ENCODE data around the gene FGB. TPM values are rescaled to one million over a fixed set of nuclear protein-coding genes. Genes with fewer than 3 reads are reported as not detected.
"Not testable (repeated sequence)": the region's sequence is repeated elsewhere in the genome, so short reads cannot be mapped to it uniquely, and the experiment has no call there.

FGB gene
- total and polyA plus RNA-seq, 2 donors = 1.1 to 1.3 TPM

DNA sequence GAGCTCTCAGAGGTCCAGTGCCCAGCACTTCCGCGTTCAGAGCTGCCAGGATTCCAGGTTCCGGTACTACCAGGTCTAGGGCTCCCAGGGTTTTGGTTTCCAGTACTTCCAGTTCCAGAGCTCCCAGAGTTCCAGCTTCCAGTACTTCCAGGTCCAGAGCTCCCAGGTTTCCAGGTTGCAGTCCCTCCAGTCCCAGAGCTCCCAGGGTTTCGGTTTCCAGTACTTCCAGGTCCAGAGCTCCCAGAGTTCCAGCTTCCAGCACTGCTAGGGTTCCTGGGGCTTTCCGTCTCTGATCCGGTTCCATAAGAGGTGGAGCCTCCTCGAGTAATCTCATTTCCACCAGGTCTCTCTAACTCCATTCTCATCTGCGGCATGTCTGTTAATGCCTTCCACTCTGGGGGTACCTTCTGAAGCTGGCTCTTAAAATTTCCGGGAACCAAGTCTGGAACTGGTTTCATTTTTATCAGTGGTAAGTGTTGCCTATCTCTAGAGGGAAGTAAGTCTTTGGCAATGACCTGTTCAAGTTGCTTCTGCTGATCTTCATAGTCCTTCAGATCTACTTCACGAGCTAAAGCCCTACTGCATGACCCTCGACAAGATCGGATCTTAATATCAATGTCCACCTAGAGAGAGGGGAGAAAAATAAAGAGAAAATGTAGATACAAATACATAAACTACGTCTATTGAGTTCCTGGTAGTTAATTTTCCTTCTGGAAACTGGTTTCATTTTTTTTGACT lies 23.7 kb downstream of the FGB start:
- 95% methylated on average over 13 of the region's 13 CpGs for WGBS
- Histone ChIP-seq H3K4me1 (ENCODE audit: control insufficient read depth in 2 of 2, insufficient read depth in 2 of 2, low read length in 2 of 2) (no peaks in the 10 kb centered on the region), H3K27ac (ENCODE audit: low read depth in 1 of 2, low read length in 1 of 2) (no peak overlapping the region), H3K27me3 (ENCODE audit: control insufficient read depth in 2 of 2, insufficient read depth in 1 of 2, low read length in 1 of 2) (peaks cover 0 to 3% of the 10 kb centered on the region in 2 donors), H3K9me3 (ENCODE audit: control insufficient read depth in 2 of 2, insufficient read depth in 1 of 2, low read length in 1 of 2) (no peaks in the 10 kb centered on the region), H3K4me3 (ENCODE audit: low read length in 2 of 2) (no peak overlapping the region), H3K36me3 (ENCODE audit: control insufficient read depth in 2 of 2, insufficient read depth in 2 of 2, low read length in 1 of 2) (no peaks in the 10 kb centered on the region)
- DNase-seq (ENCODE audit: low read depth in 6 of 9, low spot score in 9 of 9) = no peak

DNA sequence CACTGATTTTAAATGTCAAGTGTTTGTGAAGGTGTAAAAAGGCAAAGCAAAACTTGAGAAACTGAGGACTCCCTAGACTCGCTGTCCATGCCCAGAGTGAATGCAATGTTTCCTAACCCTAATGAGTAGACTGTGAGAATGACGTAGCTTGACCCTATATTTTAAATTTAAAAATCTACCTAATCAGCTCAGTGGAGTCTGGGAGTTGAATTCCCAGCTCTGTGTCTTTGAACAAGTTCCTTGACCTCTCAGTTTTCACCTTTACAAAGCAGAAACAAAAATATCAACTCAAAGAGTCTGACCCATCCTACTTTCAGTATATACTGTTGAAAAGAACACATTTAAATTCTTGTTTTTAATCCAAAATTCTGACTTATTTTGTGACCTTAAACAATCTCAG lies 25.4 kb downstream of the FGB start:
- H3K4me1 ChIP-seq (ENCODE audit: control insufficient read depth in 2 of 2, insufficient read depth in 2 of 2, low read length in 2 of 2) = no peaks in the 10 kb centered on the region
- H3K9me3 ChIP-seq (ENCODE audit: control insufficient read depth in 2 of 2, insufficient read depth in 1 of 2, low read length in 1 of 2) = no peaks in the 10 kb centered on the region
- peaks cover 0 to 3% of the 10 kb centered on the region in 2 donors for H3K27me3 ChIP-seq (ENCODE audit: control insufficient read depth in 2 of 2, insufficient read depth in 1 of 2, low read length in 1 of 2)
- WGBS = 97% methylated on average over 2 of the region's 2 CpGs
- H3K4me3 ChIP-seq (ENCODE audit: low read length in 2 of 2) = no peak overlapping the region
- no peak overlapping the region for H3K27ac ChIP-seq (ENCODE audit: low read depth in 1 of 2, low read length in 1 of 2)
- no peak for DNase-seq (ENCODE audit: low read depth in 6 of 9, low spot score in 9 of 9)
- no peaks in the 10 kb centered on the region for H3K36me3 ChIP-seq (ENCODE audit: control insufficient read depth in 2 of 2, insufficient read depth in 2 of 2, low read length in 1 of 2)

DNA sequence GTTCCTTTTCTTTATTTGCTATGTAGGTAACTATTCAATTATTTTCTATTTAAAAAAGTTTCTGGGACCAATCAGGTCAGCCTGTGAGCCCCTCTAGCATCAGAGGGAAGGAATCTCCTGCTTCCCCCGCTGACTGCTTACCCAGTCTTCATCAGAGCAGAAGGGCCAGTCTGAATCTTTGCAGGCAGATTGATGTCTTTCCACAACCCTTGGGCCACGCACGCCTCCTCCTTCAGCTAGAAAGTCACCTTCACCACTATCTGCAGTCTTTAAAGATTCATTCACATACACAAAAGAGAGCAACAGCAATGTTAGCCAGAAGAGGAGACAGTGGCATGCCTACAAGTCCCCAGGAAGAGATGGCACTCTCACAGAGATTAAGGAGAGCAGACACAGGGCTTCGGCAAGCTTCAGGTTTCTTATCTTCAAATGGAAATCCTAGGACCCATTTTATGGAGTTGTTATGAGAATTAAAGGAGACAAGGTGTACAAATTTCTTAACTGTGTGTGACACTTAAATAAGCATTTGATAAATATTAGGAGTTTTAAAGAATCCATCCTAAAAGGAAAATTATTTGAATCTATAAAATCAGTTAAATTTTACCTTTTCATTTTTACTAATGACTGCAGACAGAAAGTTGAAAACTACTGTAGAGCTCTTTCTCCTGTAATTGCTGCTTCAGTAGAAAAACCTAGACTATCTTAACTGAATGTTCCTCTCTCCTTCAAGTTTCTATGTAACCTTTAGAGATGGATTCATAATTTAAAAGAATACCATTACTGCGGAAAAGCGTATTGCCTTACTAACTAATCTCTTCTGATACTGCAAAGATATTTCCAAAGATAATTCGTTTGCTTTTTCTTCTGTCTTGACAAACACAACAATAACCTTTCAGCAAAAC lies 26.7 kb downstream of the FGB start:
- H3K27ac ChIP-seq (ENCODE audit: low read depth in 1 of 2, low read length in 1 of 2) = no peak overlapping the region
- no peak for DNase-seq (ENCODE audit: low read depth in 6 of 9, low spot score in 9 of 9)
- H3K4me3 ChIP-seq (ENCODE audit: low read length in 2 of 2) = no peak overlapping the region
- H3K36me3 ChIP-seq (ENCODE audit: control insufficient read depth in 2 of 2, insufficient read depth in 2 of 2, low read length in 1 of 2) = no peaks in the 10 kb centered on the region
- no peaks in the 10 kb centered on the region for H3K9me3 ChIP-seq (ENCODE audit: control insufficient read depth in 2 of 2, insufficient read depth in 1 of 2, low read length in 1 of 2)
- 94% methylated on average over 7 of the region's 7 CpGs for WGBS
- no peaks in the 10 kb centered on the region for H3K4me1 ChIP-seq (ENCODE audit: control insufficient read depth in 2 of 2, insufficient read depth in 2 of 2, low read length in 2 of 2)
- H3K27me3 ChIP-seq (ENCODE audit: control insufficient read depth in 2 of 2, insufficient read depth in 1 of 2, low read length in 1 of 2) = peaks cover 0 to 3% of the 10 kb centered on the region in 2 donors

DNA sequence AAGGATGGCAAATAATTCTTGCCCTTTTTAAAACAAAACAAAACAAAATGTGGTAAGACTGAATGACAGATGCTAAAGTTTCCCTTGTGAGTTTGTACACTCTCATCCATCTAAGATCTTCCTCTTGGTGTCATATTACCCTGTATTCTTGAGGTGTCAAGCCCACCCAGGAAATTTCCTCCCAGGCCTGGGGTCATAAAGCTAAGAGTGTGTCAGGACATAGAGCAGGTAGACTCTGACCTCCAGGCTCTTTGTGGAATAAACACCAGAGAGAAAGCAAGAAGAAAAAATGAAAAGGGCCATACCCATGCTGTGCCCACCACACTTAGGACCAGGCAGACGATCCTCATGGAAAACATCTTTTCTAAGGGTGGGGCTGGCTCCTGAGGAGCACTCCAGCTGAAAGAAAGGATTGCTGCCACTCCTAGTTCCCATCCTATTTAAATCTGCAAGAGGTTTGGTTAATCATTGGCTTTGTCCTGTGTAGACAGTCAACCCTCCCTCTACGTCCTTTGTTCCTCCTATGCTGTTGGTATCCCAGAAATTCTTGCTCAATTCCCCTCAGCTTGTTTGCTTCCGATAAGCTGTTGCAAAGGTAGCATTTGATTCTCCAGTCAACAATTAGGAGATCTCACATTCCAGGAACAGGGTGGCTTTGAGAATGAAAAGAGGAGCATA lies 27.7 kb downstream of the FGB start, which contains the start of gene FGA:
FGA (minus strand) TSS at position 414 of the 678 bp plus-strand sequence; CDS start at position 359, 55 bp downstream.
- no peaks in the 10 kb centered on the region for H3K4me1 ChIP-seq (ENCODE audit: control insufficient read depth in 2 of 2, insufficient read depth in 2 of 2, low read length in 2 of 2)
- WGBS = 96% methylated on average over 3 of the region's 3 CpGs
- H3K9me3 ChIP-seq (ENCODE audit: control insufficient read depth in 2 of 2, insufficient read depth in 1 of 2, low read length in 1 of 2) = no peaks in the 10 kb centered on the region
- peaks cover 0 to 3% of the 10 kb centered on the region in 2 donors for H3K27me3 ChIP-seq (ENCODE audit: control insufficient read depth in 2 of 2, insufficient read depth in 1 of 2, low read length in 1 of 2)
- H3K27ac ChIP-seq (ENCODE audit: low read depth in 1 of 2, low read length in 1 of 2) = no peak within 1 kb of the TSS
- no peaks in the 10 kb centered on the region for H3K36me3 ChIP-seq (ENCODE audit: control insufficient read depth in 2 of 2, insufficient read depth in 2 of 2, low read length in 1 of 2)
- no peak for DNase-seq (ENCODE audit: low read depth in 6 of 9, low spot score in 9 of 9)
- no peak within 1 kb of the TSS for H3K4me3 ChIP-seq (ENCODE audit: low read length in 2 of 2)

DNA sequence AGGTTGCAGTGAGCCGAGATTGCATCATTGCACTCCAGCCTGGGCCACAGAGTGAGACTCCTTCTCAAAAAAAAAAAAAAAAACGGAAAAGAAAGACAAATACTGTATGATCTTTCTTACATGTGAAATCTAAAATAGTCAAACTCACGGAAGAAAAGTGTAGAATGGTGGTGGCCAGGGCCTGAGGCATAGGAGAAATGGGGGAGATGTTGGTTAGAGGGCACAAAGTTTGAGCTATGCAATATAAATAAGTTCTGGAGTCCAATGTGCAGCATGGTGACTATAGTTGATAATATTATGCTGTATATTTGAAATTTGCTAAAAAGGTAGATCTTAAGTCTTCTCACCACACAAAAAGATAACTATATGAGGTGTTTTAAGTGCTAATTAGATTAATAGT lies 29.1 kb downstream of the FGB start:
- Histone ChIP-seq H3K36me3 (ENCODE audit: control insufficient read depth in 2 of 2, insufficient read depth in 2 of 2, low read length in 1 of 2) (no peaks in the 10 kb centered on the region), H3K27ac (ENCODE audit: low read depth in 1 of 2, low read length in 1 of 2) (no peak overlapping the region), H3K27me3 (ENCODE audit: control insufficient read depth in 2 of 2, insufficient read depth in 1 of 2, low read length in 1 of 2) (peaks cover 0 to 3% of the 10 kb centered on the region in 2 donors), H3K4me1 (ENCODE audit: control insufficient read depth in 2 of 2, insufficient read depth in 2 of 2, low read length in 2 of 2) (no peaks in the 10 kb centered on the region), H3K4me3 (ENCODE audit: low read length in 2 of 2) (no peak overlapping the region), H3K9me3 (ENCODE audit: control insufficient read depth in 2 of 2, insufficient read depth in 1 of 2, low read length in 1 of 2) (no peaks in the 10 kb centered on the region)
- 94% methylated on average over 3 of the region's 3 CpGs for WGBS
- no peak for DNase-seq (ENCODE audit: low read depth in 6 of 9, low spot score in 9 of 9)

DNA sequence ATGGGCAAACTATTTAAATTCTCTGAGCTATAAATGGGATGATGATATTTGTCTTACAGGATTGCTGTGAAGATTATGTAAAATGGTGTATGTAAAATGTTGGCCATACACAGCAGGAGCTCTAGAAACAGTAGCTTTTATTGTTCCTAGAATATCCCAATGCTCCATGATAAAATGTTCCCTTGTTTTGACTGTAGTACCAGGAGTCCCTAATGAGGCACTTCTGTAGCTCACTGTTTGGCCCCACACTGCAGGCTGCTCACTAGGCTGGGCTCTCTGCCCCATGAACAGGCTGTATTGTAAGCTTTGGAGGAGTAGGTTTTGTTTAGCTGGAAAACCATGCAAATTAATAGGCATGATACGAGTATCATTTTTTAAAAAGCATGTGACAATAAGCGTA lies 31.1 kb downstream of the FGB start:
- no peak for DNase-seq (ENCODE audit: low read depth in 6 of 9, low spot score in 9 of 9)
- 98% methylated on average over 2 of the region's 2 CpGs for WGBS
- no peaks in the 10 kb centered on the region for H3K9me3 ChIP-seq (ENCODE audit: control insufficient read depth in 2 of 2, insufficient read depth in 1 of 2, low read length in 1 of 2)
- no peak overlapping the region for H3K4me3 ChIP-seq (ENCODE audit: low read length in 2 of 2)
- peaks cover 0 to 3% of the 10 kb centered on the region in 2 donors for H3K27me3 ChIP-seq (ENCODE audit: control insufficient read depth in 2 of 2, insufficient read depth in 1 of 2, low read length in 1 of 2)
- no peaks in the 10 kb centered on the region for H3K36me3 ChIP-seq (ENCODE audit: control insufficient read depth in 2 of 2, insufficient read depth in 2 of 2, low read length in 1 of 2)
- no peaks in the 10 kb centered on the region for H3K4me1 ChIP-seq (ENCODE audit: control insufficient read depth in 2 of 2, insufficient read depth in 2 of 2, low read length in 2 of 2)
- H3K27ac ChIP-seq (ENCODE audit: low read depth in 1 of 2, low read length in 1 of 2) = no peak overlapping the region

DNA sequence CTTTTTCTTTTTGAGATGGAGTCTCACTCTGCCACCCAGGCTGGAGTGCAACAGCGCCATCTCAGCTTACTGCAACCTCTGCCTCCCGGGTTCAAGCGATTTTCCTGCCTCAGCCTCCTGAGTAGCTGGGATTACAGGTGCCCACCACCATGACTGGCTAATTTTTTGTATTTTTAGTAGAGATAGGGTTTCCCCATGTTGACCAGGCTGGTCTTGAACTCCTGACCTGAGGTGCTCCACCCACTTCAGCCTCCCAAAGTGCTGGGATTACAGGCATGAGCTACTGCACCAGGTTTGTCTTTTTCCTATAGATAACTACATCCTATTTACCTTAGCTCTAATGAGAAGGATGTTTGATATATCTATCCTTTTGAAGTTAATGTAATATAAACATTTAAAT lies 31.5 kb downstream of the FGB start:
- not testable (repeated sequence) for DNase-seq (ENCODE audit: low read depth in 6 of 9, low spot score in 9 of 9); H3K27me3 ChIP-seq (ENCODE audit: control insufficient read depth in 2 of 2, insufficient read depth in 1 of 2, low read length in 1 of 2); H3K4me3 ChIP-seq (ENCODE audit: low read length in 2 of 2); H3K9me3 ChIP-seq (ENCODE audit: control insufficient read depth in 2 of 2, insufficient read depth in 1 of 2, low read length in 1 of 2); H3K36me3 ChIP-seq (ENCODE audit: control insufficient read depth in 2 of 2, insufficient read depth in 2 of 2, low read length in 1 of 2); H3K4me1 ChIP-seq (ENCODE audit: control insufficient read depth in 2 of 2, insufficient read depth in 2 of 2, low read length in 2 of 2); H3K27ac ChIP-seq (ENCODE audit: low read depth in 1 of 2, low read length in 1 of 2)
- WGBS = 95% methylated on average over 3 of the region's 3 CpGs

DNA sequence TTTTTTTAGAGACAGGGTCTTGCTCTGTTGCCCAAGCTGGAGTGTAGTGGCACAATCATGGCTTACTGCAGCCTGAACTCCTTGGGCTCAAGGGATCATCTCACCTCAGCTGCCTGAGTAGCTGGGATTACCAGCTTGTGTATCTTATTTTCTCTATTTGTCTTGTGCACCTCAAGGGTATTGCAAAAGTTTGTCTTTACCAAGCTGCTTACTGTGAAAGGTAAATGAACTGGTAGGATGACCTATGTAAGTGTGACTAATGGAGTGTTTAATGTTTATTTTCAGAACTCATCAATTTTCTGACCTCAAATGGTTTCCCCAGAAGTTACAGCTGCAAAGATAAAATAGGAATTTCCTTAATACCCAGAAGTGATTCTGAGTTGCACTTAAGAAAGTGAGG lies 33.0 kb downstream of the FGB start:
- no peaks in the 10 kb centered on the region for H3K4me1 ChIP-seq (ENCODE audit: control insufficient read depth in 2 of 2, insufficient read depth in 2 of 2, low read length in 2 of 2)
- no peak overlapping the region for H3K27ac ChIP-seq (ENCODE audit: low read depth in 1 of 2, low read length in 1 of 2)
- no peak for DNase-seq (ENCODE audit: low read depth in 6 of 9, low spot score in 9 of 9)
- no peaks in the 10 kb centered on the region for H3K27me3 ChIP-seq (ENCODE audit: control insufficient read depth in 2 of 2, insufficient read depth in 1 of 2, low read length in 1 of 2)
- H3K36me3 ChIP-seq (ENCODE audit: control insufficient read depth in 2 of 2, insufficient read depth in 2 of 2, low read length in 1 of 2) = no peaks in the 10 kb centered on the region
- no peak overlapping the region for H3K4me3 ChIP-seq (ENCODE audit: low read length in 2 of 2)
- H3K9me3 ChIP-seq (ENCODE audit: control insufficient read depth in 2 of 2, insufficient read depth in 1 of 2, low read length in 1 of 2) = no peaks in the 10 kb centered on the region

DNA sequence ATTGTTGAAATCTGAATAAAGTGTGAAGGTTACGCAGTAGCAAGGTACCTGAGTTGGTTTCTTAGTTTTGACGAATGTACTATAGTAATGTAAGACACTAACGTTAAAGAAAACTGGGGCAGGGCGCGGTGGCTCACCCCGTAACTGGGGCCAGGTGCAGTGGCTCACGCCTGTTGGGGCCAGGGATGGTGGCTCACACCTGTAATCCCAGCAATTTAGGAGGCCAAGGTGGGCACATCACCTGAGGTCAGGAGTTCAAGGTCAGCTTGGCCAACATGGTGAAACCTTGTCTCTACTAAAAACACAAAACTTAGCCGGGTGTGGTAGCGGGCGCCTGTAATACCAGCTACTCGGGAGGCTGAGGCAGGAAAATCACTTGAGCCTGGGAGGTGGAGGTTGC lies 34.5 kb downstream of the FGB start:
- not testable (repeated sequence) for H3K4me1 ChIP-seq (ENCODE audit: control insufficient read depth in 2 of 2, insufficient read depth in 2 of 2, low read length in 2 of 2); DNase-seq (ENCODE audit: low read depth in 6 of 9, low spot score in 9 of 9); H3K4me3 ChIP-seq (ENCODE audit: low read length in 2 of 2); H3K27ac ChIP-seq (ENCODE audit: low read depth in 1 of 2, low read length in 1 of 2); H3K27me3 ChIP-seq (ENCODE audit: control insufficient read depth in 2 of 2, insufficient read depth in 1 of 2, low read length in 1 of 2); H3K9me3 ChIP-seq (ENCODE audit: control insufficient read depth in 2 of 2, insufficient read depth in 1 of 2, low read length in 1 of 2); H3K36me3 ChIP-seq (ENCODE audit: control insufficient read depth in 2 of 2, insufficient read depth in 2 of 2, low read length in 1 of 2)
- 96% methylated on average over 11 of the region's 11 CpGs for WGBS

Data from thymus (tissue), 11 donors.